22Rv1 (cell line): ENCODE measurements around the gene WDR11.
A peak's percentile ranks its signal among the peaks of the same experiment; 100 is the strongest.

Source experiments
- H3K27ac ChIP-seq: fragments of 450-650 bp; 2 replicates; pipeline ENCODE4 v1.5.1; 2017
- CTCF ChIP-seq: fragments of 450-650 bp; IDR thresholded peaks from 2 replicates; pipeline ENCODE4 v1.5.1; 2017; ENCODE audit warnings: mild to moderate bottlenecking
- ZFX ChIP-seq: fragments of 450-650 bp; IDR thresholded peaks from 2 replicates; pipeline ENCODE4 v1.6.1; 2017; ENCODE audit warnings: antibody characterized with exemption, borderline replicate concordance

WDR11 gene

GRCh38 chr10:120861178-120861855, 10.2 kb downstream of the WDR11 start:
- TF ChIP-seq CTCF (no peak), ZFX (no peak)
- H3K27ac ChIP-seq, result no peak overlapping the region

GRCh38 chr10:120873741-120874140, 22.6 kb downstream of the WDR11 start:
- TF ChIP-seq CTCF (no peak), ZFX (no peak)
- H3K27ac ChIP-seq, result no peak overlapping the region

GRCh38 chr10:120883071-120883470, 31.9 kb downstream of the WDR11 start:
- no peak for TF ChIP-seq ZFX
- no peak overlapping the region for H3K27ac ChIP-seq

- H3K27ac ChIP-seq, result no peak overlapping the region
- TF ChIP-seq CTCF (no peak), ZFX (no peak)
Measured at GRCh38 chr10:120887482-120887881, 36.3 kb downstream of the WDR11 start.

- H3K27ac ChIP-seq, result no peak overlapping the region
- TF ChIP-seq CTCF, result no peak
- no peak for TF ChIP-seq ZFX
Measured at GRCh38 chr10:120891365-120891764, 40.2 kb downstream of the WDR11 start.

- no peak overlapping the region for H3K27ac ChIP-seq
- TF ChIP-seq ZFX (no peak), CTCF (no peak)
Measured at GRCh38 chr10:120894556-120894955, 43.4 kb downstream of the WDR11 start.

- no peak for TF ChIP-seq CTCF
- TF ChIP-seq ZFX, result no peak
- no peak overlapping the region for H3K27ac ChIP-seq
Measured at GRCh38 chr10:120897343-120897742, 46.2 kb downstream of the WDR11 start.

- H3K27ac ChIP-seq, result peak overlapping the region; percentile 56
- TF ChIP-seq ZFX, result no peak
- TF ChIP-seq CTCF, result no peak
Measured at GRCh38 chr10:120905268-120905667, 54.1 kb downstream of the WDR11 start.
